ENCODE data around the gene HCFC1R1.

GRCh38 chr16:3070608-3071111, 46.9 kb upstream of the HCFC1R1 start:
- TF ChIP-seq CTCF (IDR thresholded peaks at IDR 0.05; ENCODE audit: borderline replicate concordance, extremely low read depth, low read length, poor library complexity, severe bottlenecking) (no peak), EZH2 (IDR thresholded peaks at IDR 0.05; ENCODE audit: borderline replicate concordance, low read depth, low read length, severe bottlenecking) (no peak)
